HG03342 (cell line): Measurements from ENCODE around the gene GPRIN3.

ENCODE experiments used
- ATAC-seq: cut with Tn5 transposase; IDR thresholded peaks from one replicate; pipeline ENCODE4 v1.9.1; 2021; ENCODE audit warnings: mild to moderate bottlenecking, moderate library complexity; ENCODE audit not compliant: unreplicated experiment

GPRIN3 gene

GRCh38 chr4:89294573-89295269 is 12.9 kb downstream of the GPRIN3 start:
- peak; percentile 72 for ATAC-seq

DNA sequence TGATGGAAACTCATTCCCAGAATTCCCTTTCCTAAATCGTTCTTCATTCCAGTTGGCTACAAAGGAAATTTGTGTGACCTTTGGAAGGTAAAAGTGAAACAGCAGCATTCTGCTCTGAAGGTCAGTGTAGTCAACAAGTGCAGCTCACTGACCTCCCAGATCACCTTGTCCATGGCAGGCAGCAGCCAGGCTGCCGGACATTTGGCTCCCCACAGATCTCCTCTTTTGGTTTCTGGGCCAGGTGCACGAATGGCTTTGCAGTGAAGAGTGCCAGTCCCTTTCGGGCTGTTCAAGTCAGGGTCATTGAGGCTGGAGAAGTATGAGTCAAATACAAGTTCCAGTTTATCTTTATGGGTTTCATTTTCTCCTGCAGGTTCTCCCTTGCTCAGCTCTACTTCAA is 14.3 kb downstream of the GPRIN3 start:
- no peak for ATAC-seq

GRCh38 chr4:89290727-89291516 is 16.7 kb downstream of the GPRIN3 start:
- no peak for ATAC-seq

- no peak for ATAC-seq
These were observed 18.3 kb downstream of the GPRIN3 start for GRCh38 chr4:89289312-89289711.

DNA sequence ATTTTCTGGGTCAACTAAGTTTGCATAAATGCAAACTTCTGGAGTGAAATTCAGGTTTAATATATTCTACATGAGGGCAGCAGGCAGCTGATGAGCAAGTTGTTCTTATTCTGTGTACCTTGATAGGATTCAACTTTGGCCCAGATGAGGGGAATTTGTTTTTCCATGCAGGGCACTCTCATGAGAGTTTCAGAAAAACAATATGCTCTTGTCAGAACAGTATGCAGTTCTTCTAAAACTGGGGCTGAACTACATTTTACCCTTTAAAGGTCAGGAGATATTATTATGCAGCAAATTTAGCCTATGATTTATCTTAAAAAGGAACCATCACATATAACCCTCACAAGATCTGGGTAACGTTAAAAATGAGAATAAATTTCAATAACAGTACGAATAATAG is 19.2 kb downstream of the GPRIN3 start:
- ATAC-seq: no peak

DNA sequence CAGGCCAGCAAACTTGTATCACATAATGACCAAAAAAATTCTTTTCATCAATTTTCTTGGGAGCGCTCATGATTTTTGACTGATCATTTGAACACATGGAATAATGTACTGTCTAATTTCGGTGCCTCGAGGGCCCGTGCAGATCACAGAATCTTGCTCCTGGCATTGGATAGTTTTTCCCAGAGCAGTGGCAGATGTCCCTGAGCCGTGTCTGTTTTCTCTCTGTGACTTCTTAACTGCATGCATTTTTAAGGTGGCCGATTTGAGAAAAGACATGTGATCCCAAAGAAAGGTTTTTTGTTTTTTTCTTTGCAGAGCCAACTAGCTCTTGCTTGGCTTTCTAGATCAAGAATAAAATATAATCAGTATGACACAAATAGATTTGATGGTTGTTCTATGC is 19.7 kb downstream of the GPRIN3 start:
- ATAC-seq: no peak

DNA sequence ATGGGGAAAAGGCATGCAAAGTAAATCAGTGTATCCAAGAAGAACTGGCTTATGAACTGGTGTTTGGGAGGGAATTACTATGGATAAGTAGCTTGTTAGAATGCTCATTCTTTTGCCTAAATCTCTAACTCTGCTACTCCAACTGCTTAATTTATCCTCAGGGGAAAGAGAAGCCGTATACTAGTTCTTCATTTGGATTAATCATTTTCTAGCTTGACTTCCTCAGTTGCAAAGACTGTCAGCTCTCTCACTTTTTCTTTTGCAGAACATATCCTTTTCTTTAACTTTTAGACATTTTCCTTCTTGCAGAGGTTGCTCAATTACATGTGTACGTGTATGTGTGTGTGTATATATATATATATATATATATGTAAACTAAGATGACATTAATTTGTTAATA is 21.9 kb downstream of the GPRIN3 start:
- no peak for ATAC-seq

- no peak for ATAC-seq
These were observed 22.8 kb downstream of the GPRIN3 start for GRCh38 chr4:89284828-89285227.

- no peak for ATAC-seq
These were observed 23.6 kb downstream of the GPRIN3 start for GRCh38 chr4:89284020-89284424.

DNA sequence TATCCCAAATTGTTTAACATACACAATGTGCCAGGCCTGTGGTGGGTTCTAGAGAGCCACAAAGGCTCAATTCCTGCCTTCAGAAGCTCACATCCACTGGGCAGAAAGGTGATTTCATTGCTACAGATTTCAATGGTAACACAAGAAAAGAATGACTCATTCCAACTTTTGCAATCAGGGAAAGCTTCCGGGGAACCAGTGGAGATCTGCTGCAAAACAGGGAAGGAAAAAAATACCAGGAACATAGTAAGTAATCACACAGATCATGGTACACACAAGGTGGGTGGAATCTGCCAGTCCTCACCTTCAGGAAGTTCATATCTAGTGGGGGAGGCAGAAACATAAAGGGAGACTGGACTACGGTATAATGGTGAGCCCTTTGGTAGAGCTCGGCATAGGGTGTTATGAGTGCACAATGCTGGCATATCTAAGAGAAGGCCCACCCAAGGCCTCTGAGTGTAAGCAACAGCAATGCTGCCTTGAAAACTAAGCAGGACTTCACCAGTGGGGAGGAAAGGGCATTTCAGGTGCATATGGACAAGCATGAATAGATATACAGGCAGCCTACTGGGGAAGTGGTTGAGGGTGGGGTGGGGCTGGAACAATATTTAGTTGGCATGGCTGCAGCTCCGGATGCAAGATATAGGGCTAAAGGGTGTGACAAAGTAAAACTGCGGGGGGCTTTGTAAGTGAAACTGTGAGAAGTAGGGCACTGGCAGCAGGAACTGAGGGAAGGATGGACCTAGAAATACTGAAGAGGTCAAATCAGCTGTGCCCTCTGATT is 24.2 kb downstream of the GPRIN3 start:
- no peak for ATAC-seq

GRCh38 chr4:89279385-89279784 is 28.2 kb downstream of the GPRIN3 start:
- no peak for ATAC-seq

DNA sequence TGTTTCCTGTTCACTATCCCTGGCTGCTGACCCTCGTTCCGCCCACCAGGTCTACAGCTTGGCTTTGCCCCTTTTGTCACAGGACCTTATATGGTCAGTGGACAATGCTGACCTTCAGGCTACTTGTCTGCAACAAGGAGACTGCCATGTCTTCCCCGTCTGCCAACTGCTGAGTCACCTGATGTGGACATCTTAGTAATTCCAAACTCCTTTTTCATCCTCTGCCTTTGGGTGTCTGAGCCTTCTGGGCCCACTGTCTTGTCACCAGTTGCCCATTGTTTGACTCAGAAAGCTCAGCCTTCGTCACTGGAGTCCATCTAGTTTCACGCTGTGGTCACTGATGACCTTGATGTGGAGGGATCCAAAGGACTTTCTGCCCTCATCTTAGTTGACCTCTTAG is 30.2 kb downstream of the GPRIN3 start:
- ATAC-seq: no peak

DNA sequence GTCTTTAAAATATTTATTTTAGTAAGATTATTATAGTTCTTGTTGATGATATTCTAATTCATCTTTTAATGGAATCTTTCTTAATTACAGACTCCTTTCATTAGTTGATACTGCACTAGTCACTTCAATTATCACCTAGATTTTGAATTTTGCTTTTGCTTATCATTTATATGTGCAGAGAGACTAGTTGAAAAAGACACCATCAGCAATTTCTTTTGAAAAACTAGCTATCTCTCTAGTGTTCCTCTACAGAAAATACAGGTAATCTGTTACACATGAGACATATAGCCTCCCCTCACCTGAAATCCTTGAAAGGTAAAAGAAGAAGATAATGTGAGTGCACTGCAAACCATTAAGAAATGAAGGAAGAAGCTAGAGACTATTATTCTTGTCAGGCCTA is 31.3 kb downstream of the GPRIN3 start:
- no peak for ATAC-seq

DNA sequence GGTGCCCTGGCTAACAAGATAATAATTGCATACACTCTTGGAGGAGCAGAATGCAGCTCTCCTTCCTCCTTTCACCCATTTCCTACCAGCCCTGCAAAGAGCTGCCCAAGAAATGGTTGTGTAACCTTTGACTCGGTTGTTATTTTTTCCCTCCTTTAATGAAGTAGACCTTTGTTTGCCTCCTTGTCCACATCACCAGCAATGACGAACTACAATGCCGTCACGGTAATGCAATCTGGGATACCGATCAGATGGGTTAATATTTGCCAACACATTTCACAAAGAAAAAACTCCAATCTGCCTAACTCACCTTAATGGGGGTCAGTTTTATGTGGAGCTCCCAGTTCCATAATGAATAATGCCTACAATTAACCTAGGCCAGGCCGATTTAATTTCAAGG is 32.0 kb downstream of the GPRIN3 start:
- ATAC-seq: no peak

DNA sequence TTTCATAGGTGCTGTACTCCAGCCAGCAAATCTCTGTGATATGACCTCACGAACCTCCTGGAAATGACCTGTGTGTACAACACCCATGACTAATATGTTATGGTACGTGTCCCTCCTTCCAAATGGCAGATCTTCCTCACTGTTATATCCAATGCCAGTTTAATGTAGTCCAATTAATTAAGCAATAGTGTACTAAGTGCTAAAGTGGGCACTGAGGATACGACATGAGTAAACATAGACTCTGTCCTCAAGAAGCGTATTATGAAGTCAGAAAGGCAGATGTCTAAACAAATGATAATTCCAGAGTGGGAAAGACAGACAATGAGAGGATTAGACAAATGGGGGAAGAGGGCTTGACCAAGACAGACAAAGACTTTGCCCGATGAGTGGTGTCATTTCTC is 33.9 kb downstream of the GPRIN3 start:
- no peak for ATAC-seq

GRCh38 chr4:89270792-89271191 is 36.8 kb downstream of the GPRIN3 start:
- no peak for ATAC-seq

DNA sequence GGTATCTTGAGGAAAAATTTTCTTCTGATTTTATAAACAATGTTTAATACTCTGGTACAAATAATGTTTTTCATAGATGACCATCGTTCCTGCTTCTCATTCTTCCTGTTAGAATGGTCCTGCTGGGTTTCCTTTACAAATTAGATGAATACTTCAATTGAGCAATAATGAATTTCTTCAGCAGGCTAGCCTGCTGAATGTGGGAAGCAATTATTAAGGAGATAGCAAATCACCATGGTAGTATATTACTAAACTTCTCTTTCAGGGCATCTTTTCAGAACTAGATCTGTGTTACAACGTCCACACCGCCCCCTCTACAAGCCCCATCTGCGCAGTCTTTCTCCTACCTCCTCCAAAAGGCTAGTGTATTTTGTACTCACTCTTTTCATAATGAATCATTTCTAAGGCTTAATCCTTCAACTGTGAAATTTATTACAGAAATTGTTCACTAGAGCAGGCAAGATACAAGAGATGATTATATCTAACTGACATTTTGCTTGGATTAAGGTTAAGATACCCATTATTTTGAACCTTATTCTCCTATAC is 38.4 kb downstream of the GPRIN3 start:
- no peak for ATAC-seq

- ATAC-seq: no peak
These were observed 38.9 kb downstream of the GPRIN3 start for GRCh38 chr4:89268679-89269078.

DNA sequence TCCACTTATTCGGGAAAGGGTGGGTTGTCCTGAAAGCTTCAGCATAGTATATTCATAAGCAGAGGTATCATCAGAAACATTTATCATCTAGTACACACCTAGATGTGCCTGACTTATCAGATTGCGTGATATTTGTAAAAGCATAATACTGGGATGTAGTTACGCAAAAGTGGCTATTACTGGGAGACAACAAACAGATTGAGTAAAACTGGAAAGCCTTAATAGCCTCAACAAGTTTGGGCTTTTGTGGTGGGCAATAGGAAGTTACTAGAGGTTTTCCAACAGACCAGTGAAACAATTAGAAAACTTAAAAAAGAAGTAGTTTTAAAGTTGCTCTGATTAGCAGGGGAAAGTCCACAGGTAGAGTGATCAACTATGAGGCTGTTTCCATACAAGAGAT is 39.8 kb downstream of the GPRIN3 start:
- no peak for ATAC-seq

DNA sequence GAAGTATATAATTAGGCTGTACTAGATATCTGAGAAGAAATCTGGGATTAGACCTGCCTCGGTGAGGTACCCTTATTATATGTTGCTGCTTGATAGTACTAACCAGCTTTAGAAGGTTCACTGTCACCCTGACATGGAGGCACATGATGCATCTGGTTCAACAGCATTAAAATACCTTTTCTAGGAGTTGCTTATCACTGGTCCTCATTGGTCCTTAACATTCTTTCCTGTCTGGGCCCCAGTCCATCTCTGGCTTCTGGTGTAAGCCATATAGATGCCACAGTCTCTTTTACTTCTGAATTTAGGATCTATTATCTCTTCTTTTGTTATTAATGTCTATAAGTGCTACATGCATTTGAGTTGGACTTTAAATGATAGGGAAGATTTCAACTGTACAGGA is 40.2 kb downstream of the GPRIN3 start:
- no peak for ATAC-seq

DNA sequence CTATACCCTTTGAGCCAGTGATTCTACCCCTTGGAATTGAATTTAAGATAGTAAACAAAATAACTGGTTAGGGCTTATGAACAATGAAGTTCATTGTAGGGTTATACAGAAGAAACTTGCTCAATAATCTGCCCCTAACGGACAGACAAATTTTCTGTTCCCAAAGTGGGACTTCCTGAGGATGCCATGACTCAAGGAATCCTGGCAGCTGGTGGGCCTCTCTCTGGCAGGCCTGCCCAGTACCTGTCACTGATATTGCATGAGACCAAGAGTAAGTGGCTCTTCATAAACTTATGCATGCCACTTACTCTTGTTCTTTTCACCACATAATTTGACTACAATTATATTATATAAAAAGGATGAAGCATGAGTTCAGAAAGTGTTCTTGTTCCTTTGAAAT is 41.5 kb downstream of the GPRIN3 start:
- ATAC-seq: no peak

DNA sequence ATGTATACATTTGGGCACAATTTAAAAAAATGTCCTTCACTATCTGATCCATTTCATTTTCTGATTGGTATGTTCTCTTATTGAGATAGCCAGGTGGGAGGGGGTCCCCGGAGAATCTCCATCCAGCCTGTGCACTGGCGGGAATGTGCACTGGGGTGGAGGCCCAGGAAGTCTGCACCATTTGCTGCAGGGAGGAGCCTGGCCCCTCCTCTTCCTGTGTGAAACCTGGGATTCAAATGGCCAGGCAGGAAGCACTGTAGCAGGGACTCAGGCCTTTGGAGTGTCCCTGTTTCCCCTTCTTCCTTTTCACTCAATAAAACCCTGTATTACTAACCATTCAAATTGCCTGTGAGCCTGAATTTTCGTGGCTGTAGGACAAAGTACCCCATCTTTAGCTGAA is 44.3 kb downstream of the GPRIN3 start:
- no peak for ATAC-seq
